SK-N-SH (cell line): ENCODE measurements around the gene NFASC. TPM values are rescaled to one million over a fixed set of nuclear protein-coding genes. Genes with fewer than 3 reads are reported as not detected.

Experiments used
- CTCF ChIA-PET: fragments of 300-600, 350-600 bp; formaldehyde crosslinking; extraction: SDS; loops from one replicate; lab custom pipeline; 2021; lab: Yijun Ruan, JAX
- POLR2A ChIA-PET: fragments of 350-600 bp; sonication (Branson Sonifier 250); formaldehyde crosslinking; extraction: SDS; loops from one replicate; lab custom pipeline; 2020; ENCODE audit warnings: antibody characterized with exemption, inconsistent platforms; lab: Yijun Ruan, JAX
- DNase-seq: peaks from one replicate; pipeline ENCODE4 v3.0.0; 2012
- H2AFZ ChIP-seq: fragments of 200-600 bp; sonication (generic); 2 replicates; pipeline ENCODE4 v1.8.1; 2016; ENCODE audit warnings: antibody characterized with exemption, mild to moderate bottlenecking, low read depth
- H3F3A ChIP-seq: fragments of 200-600 bp; sonication (generic); replicated peaks from 2 replicates; pipeline ENCODE3; 2016; ENCODE audit warnings: antibody characterized with exemption, mild to moderate bottlenecking; ENCODE audit not compliant: insufficient read depth
- H3K27ac ChIP-seq, 2 experiments: fragments of 200-500 bp in 1 of 2; fragments of 200-600 bp in 1 of 2; sonication (Bioruptor generic) in 1 of 2; sonication (generic), shearing (Covaris generic) in 1 of 2; 2 replicates each; pipeline versions ENCODE4 v1.5.1 to v1.6.1; 2014 to 2016; ENCODE audit warnings: low read depth in 2 of 2, inconsistent platforms in 1 of 2, low read length in 1 of 2, mild to moderate bottlenecking in 1 of 2, mixed read lengths in 1 of 2
- H3K27me3 ChIP-seq: fragments of 200-600 bp; sonication (generic), shearing (Covaris generic); 2 replicates; pipeline ENCODE4 v1.6.1; 2016; ENCODE audit warnings: mixed run types; ENCODE audit not compliant: insufficient read depth
- H3K36me3 ChIP-seq, 2 experiments: fragments of 200-500 bp in 1 of 2; fragments of 200-600 bp in 1 of 2; sonication (Bioruptor generic) in 1 of 2; sonication (generic) in 1 of 2; replicated peaks in 1 of 2; 2 replicates each; pipeline versions ENCODE3 to v1.5.1; 2014 to 2016; ENCODE audit warnings: low read length in 1 of 2, mild to moderate bottlenecking in 1 of 2; ENCODE audit not compliant: insufficient read depth in 2 of 2, control insufficient read depth in 1 of 2
- H3K4me1 ChIP-seq, 2 experiments: fragments of 200-500 bp in 1 of 2; fragments of 200-600 bp in 1 of 2; sonication (Bioruptor generic) in 1 of 2; sonication (generic), shearing (Covaris generic) in 1 of 2; 2 replicates each; pipeline versions ENCODE4 v1.5.1 to v1.6.1; 2014 to 2016; ENCODE audit warnings: low read depth in 1 of 2, low read length in 1 of 2, mixed run types in 1 of 2; ENCODE audit not compliant: insufficient read depth in 2 of 2, control insufficient read depth in 1 of 2
- H3K4me2 ChIP-seq: fragments of 200-600 bp; sonication (generic), shearing (Covaris generic); 2 replicates; pipeline ENCODE4 v1.6.1; 2017; ENCODE audit warnings: mixed run types
- H3K4me3 ChIP-seq, 2 experiments: fragments of 200-500 bp in 1 of 2; fragments of 200-600 bp in 1 of 2; sonication (Bioruptor generic) in 1 of 2; sonication (generic), shearing (Covaris generic) in 1 of 2; 2 replicates each; pipeline versions ENCODE4 v1.5.1 to v1.8.1; 2014 to 2016; ENCODE audit warnings: low read depth in 2 of 2, inconsistent platforms in 1 of 2, low read length in 1 of 2, mild to moderate bottlenecking in 1 of 2, mixed read lengths in 1 of 2, moderate library complexity in 1 of 2
- H3K79me2 ChIP-seq: fragments of 200-600 bp; sonication (generic); 2 replicates; pipeline ENCODE4 v1.8.1; 2017; ENCODE audit warnings: mild to moderate bottlenecking; ENCODE audit not compliant: insufficient read depth
- H3K9ac ChIP-seq: fragments of 200-600 bp; sonication (generic); 2 replicates; pipeline ENCODE4 v1.6.1; 2017; ENCODE audit warnings: mixed run types
- H3K9me2 ChIP-seq: fragments of 200-600 bp; sonication (generic); 2 replicates; pipeline ENCODE4 v1.6.1; 2017; ENCODE audit warnings: mixed run types
- H3K9me3 ChIP-seq: fragments of 200-600 bp; sonication (generic); 2 replicates; pipeline ENCODE4 v1.6.1; 2017; ENCODE audit warnings: mixed run types, mild to moderate bottlenecking, moderate library complexity
- H4K20me1 ChIP-seq: fragments of 200-600 bp; sonication (generic); 2 replicates; pipeline ENCODE4 v1.6.1; 2017; ENCODE audit warnings: mild to moderate bottlenecking, mixed run types; ENCODE audit not compliant: insufficient read depth
- FOSL2 ChIP-seq: IDR thresholded peaks from 2 replicates; pipeline ENCODE4 v1.4.0; 2012; ENCODE audit warnings: low read depth, mild to moderate bottlenecking, moderate library complexity, borderline replicate concordance
- FOXJ3 ChIP-seq: sonication (generic); formaldehyde crosslinking; IDR thresholded peaks from 2 replicates; pipeline ENCODE4 v1.5.1; 2020; ENCODE audit warnings: mild to moderate bottlenecking, missing genetic modification reagents
- JUND ChIP-seq: IDR thresholded peaks from 2 replicates; pipeline ENCODE4 v1.4.0; 2012
- MXI1 ChIP-seq: IDR thresholded peaks from 2 replicates; pipeline ENCODE4 v1.6.1; 2012; ENCODE audit warnings: mild to moderate bottlenecking, low read depth, low read length, improper control_type of control experiment
- NFIC ChIP-seq: IDR thresholded peaks from 2 replicates; pipeline ENCODE4 v1.4.0; 2012; ENCODE audit warnings: borderline replicate concordance
- NRF1 ChIP-seq: IDR thresholded peaks from 2 replicates; pipeline ENCODE4 v1.6.1; 2012; ENCODE audit warnings: low read depth, mild to moderate bottlenecking, low read length
- RAD21 ChIP-seq: IDR thresholded peaks from 2 replicates; pipeline ENCODE4 v1.6.1; 2012; ENCODE audit warnings: mild to moderate bottlenecking, low read length
- YY1 ChIP-seq: IDR thresholded peaks from 2 replicates; pipeline ENCODE4 v1.4.0; 2012; ENCODE audit warnings: low read depth, mild to moderate bottlenecking
- WGBS: methylation state at CpG from one replicate; pipeline ENCODE4 v1.1.6; 2017; ENCODE audit warnings: low lambda C conversion rate; 5-methylcytosine and 5-hydroxymethylcytosine counted together
- polyA plus RNA-seq, 3 experiments: library from polyadenylated mRNA; depleted of rRNA; stranded (reverse); fragments of >200 nt; gene quantifications; 2 replicates each; pipeline ENCODE4 v1.2.3, GENCODE V29; 2012
- TF ChIP-seq, protein P1 (sequence below): IDR thresholded peaks from 2 replicates; pipeline ENCODE4; 2012
- TF ChIP-seq, protein P2 (sequence below): fragments of 150-350 bp; IDR thresholded peaks from 2 replicates; pipeline ENCODE4 v1.6.1; 2016; ENCODE audit warnings: mild to moderate bottlenecking, low read depth, low read length
- TF ChIP-seq, protein P3 (sequence below): fragments of 200-600 bp; sonication (generic); IDR thresholded peaks from 2 replicates; pipeline ENCODE4 v1.6.1; 2017; ENCODE audit warnings: antibody characterized with exemption, mild to moderate bottlenecking, moderate library complexity

NFASC gene
- polyA plus RNA-seq, 1 of the 3 experiments (the other 2 are of a cell fraction): 6.0 TPM

DNA sequence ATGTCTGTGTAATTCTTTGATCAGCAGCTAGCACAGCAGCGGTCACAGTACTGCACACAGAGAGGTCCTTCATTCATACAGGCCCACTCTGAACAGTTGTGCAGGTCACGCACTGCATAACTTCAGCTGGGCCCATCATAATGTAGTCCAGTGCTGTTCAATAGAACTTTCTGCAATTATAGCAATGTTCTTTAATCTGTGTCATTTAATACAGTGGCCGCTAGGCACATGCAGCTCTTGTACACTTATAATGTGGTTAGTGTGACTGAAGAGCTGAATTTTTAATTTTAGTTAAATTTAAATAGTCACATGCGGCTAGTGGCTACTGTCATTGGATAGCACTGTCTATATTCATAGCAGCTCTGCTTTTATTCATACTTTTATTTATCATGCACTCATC, 48.7 kb upstream of the NFASC start:
- POLR2A ChIA-PET: no interaction called here
- Histone ChIP-seq H3K9ac (no peak overlapping the region), H3K9me2 (no peaks in the 10 kb centered on the region), H3K4me1 (peaks cover 0 to 17% of the 10 kb centered on the region in 2 experiments; a peak in 2 of 4 replicates), H3K27me3 (peaks cover 8% of the 10 kb centered on the region), H3K27ac (no peak overlapping the region), H2AFZ (no peak overlapping the region), H3K9me3 (no peaks in the 10 kb centered on the region), H3K36me3 (no peaks in the 10 kb centered on the region), H3F3A (no peaks in the 10 kb centered on the region), H3K79me2 (no peaks in the 10 kb centered on the region), H4K20me1 (no peaks in the 10 kb centered on the region), H3K4me3 (no peak overlapping the region), H3K4me2 (no peak overlapping the region)
- CTCF ChIA-PET: interaction anchor here (1.0 to 21.2 kb wide), 7 partner anchors 12 to 256 kb away, joined by 4 to 291 read pairs (median 9); no protein-coding TSS in a partner anchor
- 63% methylated on average over 4 of the region's 4 CpGs for WGBS
- no peak for DNase-seq
- TF ChIP-seq NFIC (no peak), FOSL2 (no peak), MXI1 (no peak), YY1 (no peak), NRF1 (no peak), FOXJ3 (CRISPR knock-in tag) (no peak), JUND (no peak), RAD21 (no peak)
- TF ChIP-seq, protein P1, sequence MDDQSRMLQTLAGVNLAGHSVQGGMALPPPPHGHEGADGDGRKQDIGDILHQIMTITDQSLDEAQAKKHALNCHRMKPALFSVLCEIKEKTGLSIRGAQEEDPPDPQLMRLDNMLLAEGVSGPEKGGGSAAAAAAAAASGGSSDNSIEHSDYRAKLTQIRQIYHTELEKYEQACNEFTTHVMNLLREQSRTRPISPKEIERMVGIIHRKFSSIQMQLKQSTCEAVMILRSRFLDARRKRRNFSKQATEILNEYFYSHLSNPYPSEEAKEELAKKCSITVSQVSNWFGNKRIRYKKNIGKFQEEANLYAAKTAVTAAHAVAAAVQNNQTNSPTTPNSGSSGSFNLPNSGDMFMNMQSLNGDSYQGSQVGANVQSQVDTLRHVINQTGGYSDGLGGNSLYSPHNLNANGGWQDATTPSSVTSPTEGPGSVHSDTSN: no peak

DNA sequence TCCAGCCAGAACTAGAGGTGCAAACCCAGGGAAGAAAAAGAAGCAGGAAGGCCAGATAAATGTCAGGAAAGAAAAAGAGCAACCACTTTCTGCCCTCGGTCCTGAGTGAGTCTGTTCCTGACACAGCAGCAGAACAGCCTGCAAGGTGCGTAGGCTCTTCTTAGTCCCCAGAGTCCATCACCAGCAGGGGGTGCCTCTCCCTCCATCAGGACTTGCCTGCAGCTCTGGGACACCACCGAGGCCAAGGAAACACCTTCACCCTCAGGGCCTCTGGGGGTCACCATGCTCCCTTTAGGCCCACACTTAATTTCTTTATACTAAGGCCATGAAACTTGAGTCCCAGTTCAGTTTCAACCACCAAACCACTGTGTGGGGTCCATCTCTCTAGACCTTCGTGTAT, 43.7 kb upstream of the NFASC start:
- no peaks in the 10 kb centered on the region for H3K79me2 ChIP-seq
- WGBS: 38% methylated on average over 3 of the region's 4 CpGs
- H3K9me3 ChIP-seq: no peaks in the 10 kb centered on the region
- no peak overlapping the region for H3K27ac ChIP-seq
- no peaks in the 10 kb centered on the region for H3K36me3 ChIP-seq
- H3K9ac ChIP-seq: no peak overlapping the region
- H3K4me2 ChIP-seq: no peak overlapping the region
- peaks cover 0 to 11% of the 10 kb centered on the region in 2 experiments; a peak in 1 of 4 replicates for H3K4me1 ChIP-seq
- no peaks in the 10 kb centered on the region; the same call in 1 of the 2 replicates for H3K27me3 ChIP-seq
- H3K4me3 ChIP-seq: no peak overlapping the region
- peaks cover 4% of the 10 kb centered on the region for H3F3A ChIP-seq
- H2AFZ ChIP-seq: no peak overlapping the region
- TF ChIP-seq, protein P2, sequence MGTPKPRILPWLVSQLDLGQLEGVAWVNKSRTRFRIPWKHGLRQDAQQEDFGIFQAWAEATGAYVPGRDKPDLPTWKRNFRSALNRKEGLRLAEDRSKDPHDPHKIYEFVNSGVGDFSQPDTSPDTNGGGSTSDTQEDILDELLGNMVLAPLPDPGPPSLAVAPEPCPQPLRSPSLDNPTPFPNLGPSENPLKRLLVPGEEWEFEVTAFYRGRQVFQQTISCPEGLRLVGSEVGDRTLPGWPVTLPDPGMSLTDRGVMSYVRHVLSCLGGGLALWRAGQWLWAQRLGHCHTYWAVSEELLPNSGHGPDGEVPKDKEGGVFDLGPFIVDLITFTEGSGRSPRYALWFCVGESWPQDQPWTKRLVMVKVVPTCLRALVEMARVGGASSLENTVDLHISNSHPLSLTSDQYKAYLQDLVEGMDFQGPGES: no peak
- TF ChIP-seq, protein P3, sequence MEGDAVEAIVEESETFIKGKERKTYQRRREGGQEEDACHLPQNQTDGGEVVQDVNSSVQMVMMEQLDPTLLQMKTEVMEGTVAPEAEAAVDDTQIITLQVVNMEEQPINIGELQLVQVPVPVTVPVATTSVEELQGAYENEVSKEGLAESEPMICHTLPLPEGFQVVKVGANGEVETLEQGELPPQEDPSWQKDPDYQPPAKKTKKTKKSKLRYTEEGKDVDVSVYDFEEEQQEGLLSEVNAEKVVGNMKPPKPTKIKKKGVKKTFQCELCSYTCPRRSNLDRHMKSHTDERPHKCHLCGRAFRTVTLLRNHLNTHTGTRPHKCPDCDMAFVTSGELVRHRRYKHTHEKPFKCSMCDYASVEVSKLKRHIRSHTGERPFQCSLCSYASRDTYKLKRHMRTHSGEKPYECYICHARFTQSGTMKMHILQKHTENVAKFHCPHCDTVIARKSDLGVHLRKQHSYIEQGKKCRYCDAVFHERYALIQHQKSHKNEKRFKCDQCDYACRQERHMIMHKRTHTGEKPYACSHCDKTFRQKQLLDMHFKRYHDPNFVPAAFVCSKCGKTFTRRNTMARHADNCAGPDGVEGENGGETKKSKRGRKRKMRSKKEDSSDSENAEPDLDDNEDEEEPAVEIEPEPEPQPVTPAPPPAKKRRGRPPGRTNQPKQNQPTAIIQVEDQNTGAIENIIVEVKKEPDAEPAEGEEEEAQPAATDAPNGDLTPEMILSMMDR: peak; percentile 33
- H4K20me1 ChIP-seq: no peaks in the 10 kb centered on the region
- no peaks in the 10 kb centered on the region for H3K9me2 ChIP-seq
- POLR2A ChIA-PET: no interaction called here
- CTCF ChIA-PET: interaction anchor here (1.2 to 21.2 kb wide), 5 partner anchors 10 to 134 kb away, joined by 3 to 291 read pairs (median 4); no protein-coding TSS in a partner anchor
- no peak for DNase-seq
